Astrocyte of the hippocampus (primary cell): ENCODE measurements around the gene BABAM1.
"Not testable (repeated sequence)": the region's sequence is repeated elsewhere in the genome, so short reads cannot be mapped to it uniquely, and the experiment has no call there.

ENCODE experiments used
- DNase-seq: peaks from one replicate; pipeline ENCODE4 v3.0.0; 2011; ENCODE audit warnings: low read depth, low spot score

BABAM1 gene

GRCh38 chr19:17268754-17269153 is 1.5 kb downstream of the BABAM1 start:
- DNase-seq: no peak

GRCh38 chr19:17274892-17275291 is 7.6 kb downstream of the BABAM1 start:
- not testable (repeated sequence) for DNase-seq

GRCh38 chr19:17275441-17276175 is 8.4 kb downstream of the BABAM1 start:
- DNase-seq: no peak

GRCh38 chr19:17279436-17279835 is 12.2 kb downstream of the BABAM1 start:
- no peak for DNase-seq

- DNase-seq: peak; percentile 54
Measured at GRCh38 chr19:17281391-17282304, 14.4 kb downstream of the BABAM1 start, which contains the start of gene ANKLE1. Gene ANKLE1 (plus strand): TSS chr19:17281901. CDS start chr19:17281921, 20 bp downstream.

- peak; percentile 93 for DNase-seq
Measured at GRCh38 chr19:17282488-17283125, 15.4 kb downstream of the BABAM1 start.

GRCh38 chr19:17283504-17283996 is 16.3 kb downstream of the BABAM1 start:
- DNase-seq: no peak

GRCh38 chr19:17285415-17286135 is 18.3 kb downstream of the BABAM1 start:
- DNase-seq: no peak

- no peak for DNase-seq
Measured at GRCh38 chr19:17286263-17286662, 19.0 kb downstream of the BABAM1 start.

GRCh38 chr19:17286752-17287151 is 19.5 kb downstream of the BABAM1 start:
- DNase-seq: no peak

GRCh38 chr19:17289489-17289888 is 22.2 kb downstream of the BABAM1 start:
- DNase-seq: peak; percentile 91

GRCh38 chr19:17292301-17293074 is 25.2 kb downstream of the BABAM1 start:
- peak; percentile 91 for DNase-seq

- no peak for DNase-seq
Measured at GRCh38 chr19:17293605-17294004, 26.4 kb downstream of the BABAM1 start.

GRCh38 chr19:17294051-17294891 is 27.0 kb downstream of the BABAM1 start:
- DNase-seq: peak; percentile 29

GRCh38 chr19:17295551-17295950 is 28.3 kb downstream of the BABAM1 start:
- not testable (repeated sequence) for DNase-seq

GRCh38 chr19:17296273-17296672 is 29.0 kb downstream of the BABAM1 start:
- DNase-seq: peak; percentile 28

GRCh38 chr19:17296976-17297375 is 29.7 kb downstream of the BABAM1 start:
- DNase-seq: no peak

GRCh38 chr19:17300992-17301619 is 33.9 kb downstream of the BABAM1 start:
- no peak for DNase-seq
